Gastrocnemius medialis (tissue), 4 donors: Measurements from ENCODE around the gene CDH16. TPM values are rescaled to one million over a fixed set of nuclear protein-coding genes. Genes with fewer than 3 reads are reported as not detected.

Source experiments
- ATAC-seq, 2 donors: fragments of 150-250 bp; one replicate each; pipeline ENCODE4 v1.9.1; 2016
- DNase-seq, 2 donors: peaks; one replicate each; pipeline ENCODE4 v3.0.0-alpha.2; 2019
- H3K27ac ChIP-seq, 4 donors: fragments of 200-600 bp; sonication (generic); 1 replicate in 1 of 4; 2 replicates in 3 of 4; pipeline ENCODE4 v1.5.1; 2016 to 2018; ENCODE audit warnings: mild to moderate bottlenecking in 2 of 4, moderate library complexity in 1 of 4
- H3K27me3 ChIP-seq, 3 donors: fragments of 200-600 bp; sonication (generic) in 2 of 3; 1 replicate in 1 of 3; 2 replicates in 2 of 3; pipeline versions ENCODE4 v1.5.1 to v1.6.0; 2016 to 2019; ENCODE audit warnings: mild to moderate bottlenecking in 1 of 3, moderate library complexity in 1 of 3
- H3K36me3 ChIP-seq, 2 donors: fragments of 200-600 bp; sonication (generic) in 1 of 2; one replicate each; pipeline ENCODE4 v1.5.1; 2017 to 2018
- H3K4me1 ChIP-seq, 2 donors: fragments of 200-600 bp; sonication (generic) in 1 of 2; one replicate each; pipeline ENCODE4 v1.5.1; 2016 to 2017; ENCODE audit warnings: mild to moderate bottlenecking in 2 of 2
- H3K4me3 ChIP-seq, 4 donors: fragments of 200-600 bp; sonication (generic) in 3 of 4; 1 replicate in 1 of 4; 2 replicates in 3 of 4; pipeline ENCODE4 v1.5.1; 2016 to 2019; ENCODE audit warnings: mild to moderate bottlenecking in 2 of 4
- H3K9me3 ChIP-seq, 3 donors: fragments of 200-600 bp; sonication (generic) in 2 of 3; 1 replicate in 1 of 3; 2 replicates in 2 of 3; pipeline ENCODE4 v1.5.1; 2016 to 2019
- CTCF ChIP-seq, 5 experiments: fragments of 450-650 bp in 3 of 5; fragments of 200-600 bp in 2 of 5; sonication (generic) in 2 of 5; IDR thresholded peaks in 4 of 5; conservative IDR thresholded peaks in 1 of 5; 1 replicate in 4 of 5; 2 replicates in 1 of 5; pipeline ENCODE4 v1.5.1; 2016 to 2019; ENCODE audit warnings: antibody characterized with exemption in 5 of 5, mild to moderate bottlenecking in 3 of 5, moderate library complexity in 3 of 5
- POLR2A ChIP-seq, 2 donors: fragments of 450-650 bp; IDR thresholded peaks; one replicate each; pipeline ENCODE4 v1.6.1; 2017; ENCODE audit warnings: antibody characterized with exemption in 2 of 2, mild to moderate bottlenecking in 2 of 2, moderate library complexity in 2 of 2
- in situ Hi-C, 4 donors: fragments of 200-750 bp; cut with MboI; loops; one replicate each; pipeline versions ENCODE4 v1.15.0 to v1.8.0; 2017; ENCODE audit warnings: low sequenced_read_pairs in 4 of 4
- intact Hi-C: fragments of 100-400 bp; cut with DNase I; formaldehyde crosslinking; loops from one replicate; pipeline ENCODE4 v1.15.1; 2023; ENCODE audit warnings: low total_unique reads
- total RNA-seq, 4 donors: library from RNA; depleted of rRNA; stranded (reverse); fragments of >200 nt; gene quantifications; one replicate each; pipeline versions ENCODE4 v1.1.0 to v1.2.3, GENCODE V29; 2016

CDH16 gene
- total RNA-seq, 4 donors from 2014 or later: 0.10 to 0.87 (median 0.16) TPM; not detected in 1

DNA sequence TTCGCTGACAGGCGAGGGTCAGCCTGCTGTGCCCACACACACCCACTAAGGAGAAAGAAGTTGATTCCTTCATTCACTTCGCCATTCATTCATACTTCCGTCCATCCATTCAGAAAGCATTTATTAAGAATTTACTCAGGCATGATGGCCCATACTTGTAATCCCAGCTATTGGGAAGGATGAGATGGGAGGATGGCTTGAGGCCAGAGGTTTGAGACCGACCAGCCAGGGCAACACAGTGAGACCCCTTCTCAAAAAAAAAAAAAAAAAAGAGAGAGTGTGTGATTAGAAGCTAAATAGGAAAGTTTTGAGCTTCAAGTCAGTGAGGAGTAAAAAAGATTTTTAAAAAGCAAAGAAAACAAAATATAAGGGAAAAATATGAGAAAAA lies 25.4 kb upstream of the CDH16 start:
- H3K4me3 ChIP-seq: no peak overlapping the region
- no peak for TF ChIP-seq CTCF (IDR thresholded peaks at IDR 0.05 in 4 of 5, conservative IDR thresholded peaks at IDR 0.05 in 1 of 5)
- TF ChIP-seq POLR2A (IDR thresholded peaks at IDR 0.05): no peak
- intact Hi-C loops (no loop called here), in situ Hi-C loops (no loop called here)
- ATAC-seq (no peak), DNase-seq (no peak)
- H3K4me1 ChIP-seq: peaks cover 4 to 12% of the 10 kb centered on the region in 2 donors
- no peaks in the 10 kb centered on the region for H3K9me3 ChIP-seq
- H3K36me3 ChIP-seq: peaks cover 0 to 50% of the 10 kb centered on the region in 2 donors
- H3K27ac ChIP-seq: no peak overlapping the region
- no peaks in the 10 kb centered on the region for H3K27me3 ChIP-seq

DNA sequence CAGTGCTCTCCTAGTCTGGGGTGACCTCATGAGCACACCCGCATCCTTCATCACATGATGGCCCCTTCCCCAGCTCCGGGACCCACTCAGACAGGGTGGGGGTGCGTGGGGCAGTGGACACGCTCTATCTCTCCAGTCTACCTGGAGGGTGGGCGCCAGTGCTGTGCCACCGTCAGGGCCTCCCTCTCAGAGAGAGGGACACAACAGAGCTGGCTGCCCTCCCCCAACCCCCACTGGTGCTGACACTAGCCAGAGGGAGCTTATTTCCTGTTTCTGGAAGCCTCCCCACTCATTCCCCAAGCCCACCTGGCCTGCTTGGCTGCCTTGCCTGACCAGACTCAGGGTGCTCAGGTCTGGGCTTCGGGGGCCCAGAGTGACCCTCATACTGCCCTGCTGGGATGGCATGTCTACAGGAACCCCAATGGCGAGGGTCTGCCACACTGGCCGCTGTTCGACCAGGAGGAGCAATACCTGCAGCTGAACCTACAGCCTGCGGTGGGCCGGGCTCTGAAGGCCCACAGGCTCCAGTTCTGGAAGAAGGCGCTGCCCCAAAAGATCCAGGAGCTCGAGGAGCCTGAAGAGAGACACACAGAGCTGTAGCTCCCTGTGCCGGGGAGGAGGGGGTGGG lies 24.9 kb upstream of the CDH16 start:
- intact Hi-C loops: no loop called here
- Histone ChIP-seq H3K27me3 (no peaks in the 10 kb centered on the region), H3K4me1 (peaks cover 0 to 10% of the 10 kb centered on the region in 2 donors), H3K9me3 (no peaks in the 10 kb centered on the region), H3K36me3 (peaks cover 0 to 55% of the 10 kb centered on the region in 2 donors), H3K4me3 (no peak overlapping the region), H3K27ac (no peak overlapping the region)
- ATAC-seq (no peak), DNase-seq (no peak)
- in situ Hi-C loops: no loop called here
- no peak for TF ChIP-seq CTCF (IDR thresholded peaks at IDR 0.05 in 4 of 5, conservative IDR thresholded peaks at IDR 0.05 in 1 of 5)
- TF ChIP-seq POLR2A (IDR thresholded peaks at IDR 0.05): no peak

- ATAC-seq (no peak), DNase-seq (no peak)
- Histone ChIP-seq H3K27me3 (no peaks in the 10 kb centered on the region), H3K9me3 (no peaks in the 10 kb centered on the region), H3K27ac (no peak overlapping the region), H3K36me3 (peaks cover 0 to 60% of the 10 kb centered on the region in 2 donors), H3K4me3 (no peak overlapping the region), H3K4me1 (peaks cover 0 to 10% of the 10 kb centered on the region in 2 donors)
- in situ Hi-C loops: no loop called here
- no peak for TF ChIP-seq POLR2A (IDR thresholded peaks at IDR 0.05)
- TF ChIP-seq CTCF (IDR thresholded peaks at IDR 0.05 in 4 of 5, conservative IDR thresholded peaks at IDR 0.05 in 1 of 5): no peak
- intact Hi-C loops: no loop called here
Measured at GRCh38 chr16:66942981-66943380, 24.3 kb upstream of the CDH16 start.

DNA sequence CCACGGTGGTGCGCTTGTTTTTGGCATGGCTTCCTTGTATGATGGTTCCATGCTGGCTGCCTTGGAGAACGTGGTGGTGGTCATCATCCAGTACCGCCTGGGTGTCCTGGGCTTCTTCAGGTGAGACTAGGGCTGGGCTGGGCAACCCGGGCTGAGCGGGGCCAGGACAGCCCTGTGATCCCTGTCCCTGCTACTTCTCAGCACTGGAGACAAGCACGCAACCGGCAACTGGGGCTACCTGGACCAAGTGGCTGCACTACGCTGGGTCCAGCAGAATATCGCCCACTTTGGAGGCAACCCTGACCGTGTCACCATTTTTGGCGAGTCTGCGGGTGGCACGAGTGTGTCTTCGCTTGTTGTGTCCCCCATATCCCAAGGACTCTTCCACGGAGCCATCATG lies 21.6 kb upstream of the CDH16 start:
- Histone ChIP-seq H3K9me3 (no peaks in the 10 kb centered on the region), H3K27me3 (no peaks in the 10 kb centered on the region), H3K36me3 (peaks cover 0 to 71% of the 10 kb centered on the region in 2 donors), H3K4me3 (no peak overlapping the region), H3K27ac (peak overlapping the region in 1 of 4 donors; percentile 38), H3K4me1 (peaks cover 22 to 24% of the 10 kb centered on the region in 2 donors)
- TF ChIP-seq CTCF (IDR thresholded peaks at IDR 0.05 in 4 of 5, conservative IDR thresholded peaks at IDR 0.05 in 1 of 5): no peak
- TF ChIP-seq POLR2A (IDR thresholded peaks at IDR 0.05): no peak
- DNase-seq (no peak), ATAC-seq (no peak)
- intact Hi-C loops (no loop called here), in situ Hi-C loops (no loop called here)

- peaks cover 22 to 25% of the 10 kb centered on the region in 2 donors for H3K4me1 ChIP-seq
Measured at GRCh38 chr16:66939366-66939765, 20.7 kb upstream of the CDH16 start.

More at GRCh38 chr16:66939366-66939765, 20.7 kb upstream of the CDH16 start:
- intact Hi-C loops (no loop called here), in situ Hi-C loops (no loop called here)
- Histone ChIP-seq H3K4me3 (no peak overlapping the region), H3K9me3 (no peaks in the 10 kb centered on the region), H3K27ac (peak overlapping the region in 1 of 4 donors; percentile 28), H3K27me3 (no peaks in the 10 kb centered on the region), H3K36me3 (peaks cover 0 to 71% of the 10 kb centered on the region in 2 donors)
- ATAC-seq: no peak
- no peak for DNase-seq
- TF ChIP-seq CTCF (IDR thresholded peaks at IDR 0.05 in 4 of 5, conservative IDR thresholded peaks at IDR 0.05 in 1 of 5) (no peak), POLR2A (IDR thresholded peaks at IDR 0.05) (no peak)
